ENCODE measurements around the gene CD3G.

The CD3G gene

GRCh38 chr11:118379497-118379896, 35.4 kb downstream of the CD3G start:
- H3K4me3 ChIP-seq (ENCODE audit: low read depth, low read length): no peak overlapping the region
- TF ChIP-seq CTCF (IDR thresholded peaks at IDR 0.05; ENCODE audit: low read depth, low read length): no peak

- no peak overlapping the region for H3K4me3 ChIP-seq (ENCODE audit: low read depth, low read length)
- TF ChIP-seq CTCF (IDR thresholded peaks at IDR 0.05; ENCODE audit: low read depth, low read length): no peak
These were observed 36.4 kb downstream of the CD3G start for GRCh38 chr11:118380571-118380970.

GRCh38 chr11:118382954-118383353, 38.8 kb downstream of the CD3G start:
- no peak overlapping the region for H3K4me3 ChIP-seq (ENCODE audit: low read depth, low read length)
- TF ChIP-seq CTCF (IDR thresholded peaks at IDR 0.05; ENCODE audit: low read depth, low read length): no peak

GRCh38 chr11:118383657-118384056, 39.5 kb downstream of the CD3G start:
- no peak for TF ChIP-seq CTCF (IDR thresholded peaks at IDR 0.05; ENCODE audit: low read depth, low read length)
- H3K4me3 ChIP-seq (ENCODE audit: low read depth, low read length): no peak overlapping the region

GRCh38 chr11:118396097-118396501, 52.0 kb downstream of the CD3G start:
- TF ChIP-seq CTCF (IDR thresholded peaks at IDR 0.05; ENCODE audit: low read depth, low read length): no peak
- H3K4me3 ChIP-seq (ENCODE audit: low read depth, low read length): no peak overlapping the region

GRCh38 chr11:118397448-118397847, 53.3 kb downstream of the CD3G start:
- no peak overlapping the region for H3K4me3 ChIP-seq (ENCODE audit: low read depth, low read length)
- no peak for TF ChIP-seq CTCF (IDR thresholded peaks at IDR 0.05; ENCODE audit: low read depth, low read length)

- TF ChIP-seq CTCF (IDR thresholded peaks at IDR 0.05; ENCODE audit: low read depth, low read length): no peak
- no peak overlapping the region for H3K4me3 ChIP-seq (ENCODE audit: low read depth, low read length)
These were observed 54.8 kb downstream of the CD3G start for GRCh38 chr11:118398791-118399559.
